Thyroid gland (tissue), 4 donors: Measurements from ENCODE around the gene TAPBP. TPM values are rescaled to one million over a fixed set of nuclear protein-coding genes. Genes with fewer than 3 reads are reported as not detected.
A peak's percentile ranks its signal among the peaks of the same experiment; 100 is the strongest.
"Not testable (repeated sequence)": the region's sequence is repeated elsewhere in the genome, so short reads cannot be mapped to it uniquely, and the experiment has no call there.

Experiments
- DNase-seq, 2 donors: peaks; one replicate each; pipeline ENCODE4 v3.0.0-alpha.2; 2019
- H3K27ac ChIP-seq, 3 donors: fragments of 200-600 bp; sonication (generic); 1 replicate in 2 of 3; 2 replicates in 1 of 3; pipeline ENCODE4 v1.5.1; 2016 to 2019; ENCODE audit warnings: mild to moderate bottlenecking in 1 of 3, moderate library complexity in 1 of 3
- H3K27me3 ChIP-seq: fragments of 200-600 bp; sonication (generic); one replicate; pipeline ENCODE4 v1.5.1; 2019
- H3K36me3 ChIP-seq, 2 donors: fragments of 200-600 bp; sonication (generic); one replicate each; pipeline ENCODE4 v1.5.1; 2016 to 2019
- H3K4me1 ChIP-seq, 2 donors: fragments of 200-600 bp; sonication (generic); one replicate each; pipeline ENCODE4 v1.5.1; 2017 to 2019
- H3K4me3 ChIP-seq, 3 donors: fragments of 200-600 bp; sonication (generic); replicated peaks in 1 of 3; 1 replicate in 2 of 3; 2 replicates in 1 of 3; pipeline ENCODE4 v1.5.1; 2016; ENCODE audit warnings: mild to moderate bottlenecking in 1 of 3
- H3K9me3 ChIP-seq: fragments of 200-600 bp; sonication (generic); one replicate; pipeline ENCODE4 v1.5.1; 2017
- CTCF ChIP-seq, 6 experiments: fragments of 200-600 bp in 3 of 6; fragments of 450-650 bp in 3 of 6; sonication (generic) in 3 of 6; IDR thresholded peaks; one replicate each; pipeline ENCODE4 v1.5.1; 2016 to 2019; ENCODE audit warnings: antibody characterized with exemption in 6 of 6, mild to moderate bottlenecking in 2 of 6, inconsistent platforms in 1 of 6, moderate library complexity in 1 of 6
- POLR2A ChIP-seq, 2 donors: fragments of 450-650 bp; IDR thresholded peaks; one replicate each; pipeline ENCODE4 v1.6.1; 2017; ENCODE audit warnings: antibody characterized with exemption in 2 of 2, mild to moderate bottlenecking in 2 of 2, moderate library complexity in 1 of 2
- WGBS, 2 donors: methylation state at CpG; one replicate each; pipeline ENCODE4 v1.1.5; 2017; 5-methylcytosine and 5-hydroxymethylcytosine counted together
- intact Hi-C: fragments of 100-400 bp; cut with DNase I; formaldehyde crosslinking; loops from one replicate; pipeline ENCODE4 v1.15.1; 2023
- total RNA-seq, 4 donors: library from RNA; depleted of rRNA; stranded (reverse); fragments of >200 nt; gene quantifications; one replicate each; pipeline ENCODE4 v1.2.3, GENCODE V29; 2016

Gene TAPBP
- total RNA-seq, 4 donors from 2014 or later: 86.4 to 151 (median 132) TPM

- TF ChIP-seq POLR2A (IDR thresholded peaks at IDR 0.05): no peak
- no peak for TF ChIP-seq CTCF (IDR thresholded peaks at IDR 0.05)
- H3K9me3 ChIP-seq: no peaks in the 10 kb centered on the region
- H3K4me3 ChIP-seq: peak overlapping the region; percentile 79 to 95 (median 84)
- peak overlapping the region; percentile 86 to 92 (median 90) for H3K27ac ChIP-seq
- intact Hi-C loops: no loop called here
- 4 to 8% methylated on average over 4 to 7 of the region's 7 CpGs for WGBS, 2 donors
- H3K36me3 ChIP-seq: peaks cover 41 to 47% of the 10 kb centered on the region in 2 donors
- peaks cover 14 to 39% of the 10 kb centered on the region in 2 donors for H3K4me1 ChIP-seq
- DNase-seq: no peak
- H3K27me3 ChIP-seq: no peaks in the 10 kb centered on the region
Measured at GRCh38 chr6:33271117-33271467, 42.8 kb downstream of the TAPBP start.

GRCh38 chr6:33264015-33264414, 49.9 kb downstream of the TAPBP start:
- Histone ChIP-seq H3K9me3 (no peaks in the 10 kb centered on the region), H3K27ac (no peak overlapping the region), H3K4me1 (no peaks in the 10 kb centered on the region), H3K36me3 (peaks cover 45 to 53% of the 10 kb centered on the region in 2 donors), H3K27me3 (no peaks in the 10 kb centered on the region), H3K4me3 (no peak overlapping the region)
- no peak for TF ChIP-seq POLR2A (IDR thresholded peaks at IDR 0.05)
- TF ChIP-seq CTCF (IDR thresholded peaks at IDR 0.05): no peak
- DNase-seq: no peak
- intact Hi-C loops: no loop called here
- WGBS, 2 donors: 92 to 93% methylated on average over 7 of the region's 7 CpGs

- 97% methylated on average over 3 of the region's 3 CpGs for WGBS, 2 donors
- H3K9me3 ChIP-seq, H3K27ac ChIP-seq, H3K4me3 ChIP-seq, DNase-seq, intact Hi-C loops, H3K27me3 ChIP-seq, H3K4me1 ChIP-seq: not testable (repeated sequence)
- H3K36me3 ChIP-seq: peaks cover 30 to 45% of the 10 kb centered on the region in 2 donors
Measured at GRCh38 chr6:33262490-33262889, 51.4 kb downstream of the TAPBP start.

- H3K27ac ChIP-seq: no peak overlapping the region
- intact Hi-C loops: no loop called here
- H3K36me3 ChIP-seq: peaks cover 7 to 22% of the 10 kb centered on the region in 2 donors
Measured at GRCh38 chr6:33259032-33259431, 54.8 kb downstream of the TAPBP start.

GRCh38 chr6:33254591-33254990, 59.3 kb downstream of the TAPBP start:
- DNase-seq: no peak
- H3K9me3 ChIP-seq: no peaks in the 10 kb centered on the region
- H3K27ac ChIP-seq: no peak overlapping the region
- intact Hi-C loops: no loop called here
- TF ChIP-seq CTCF (IDR thresholded peaks at IDR 0.05) (no peak), POLR2A (IDR thresholded peaks at IDR 0.05) (no peak)
- H3K4me1 ChIP-seq: peaks cover 0 to 11% of the 10 kb centered on the region in 2 donors
- WGBS, 2 donors: 96 to 97% methylated on average over 4 of the region's 4 CpGs
- H3K4me3 ChIP-seq: no peak overlapping the region
- no peaks in the 10 kb centered on the region for H3K36me3 ChIP-seq
- H3K27me3 ChIP-seq: no peaks in the 10 kb centered on the region

More at GRCh38 chr6:33259032-33259431, 54.8 kb downstream of the TAPBP start:
- no peaks in the 10 kb centered on the region for H3K4me1 ChIP-seq
- no peaks in the 10 kb centered on the region for H3K9me3 ChIP-seq
- no peak overlapping the region for H3K4me3 ChIP-seq
- no peak for DNase-seq
- no peak for TF ChIP-seq CTCF (IDR thresholded peaks at IDR 0.05)
- TF ChIP-seq POLR2A (IDR thresholded peaks at IDR 0.05): no peak
- no peaks in the 10 kb centered on the region for H3K27me3 ChIP-seq
- WGBS, 2 donors: 89 to 93% methylated on average over 5 of the region's 5 CpGs

GRCh38 chr6:33252759-33253158, 61.1 kb downstream of the TAPBP start:
- Histone ChIP-seq H3K4me3 (no peak overlapping the region), H3K27me3 (no peaks in the 10 kb centered on the region), H3K27ac (no peak overlapping the region), H3K4me1 (peaks cover 10 to 16% of the 10 kb centered on the region in 2 donors), H3K36me3 (no peaks in the 10 kb centered on the region), H3K9me3 (no peaks in the 10 kb centered on the region)
- no peak for TF ChIP-seq POLR2A (IDR thresholded peaks at IDR 0.05)
- intact Hi-C loops: no loop called here
- DNase-seq: no peak
